Measurements from ENCODE around the gene SPEM3. TPM values are rescaled to one million over a fixed set of nuclear protein-coding genes. Genes with fewer than 3 reads are reported as not detected.

SPEM3 gene
- total and polyA plus RNA-seq, 4 donors: not detected

DNA sequence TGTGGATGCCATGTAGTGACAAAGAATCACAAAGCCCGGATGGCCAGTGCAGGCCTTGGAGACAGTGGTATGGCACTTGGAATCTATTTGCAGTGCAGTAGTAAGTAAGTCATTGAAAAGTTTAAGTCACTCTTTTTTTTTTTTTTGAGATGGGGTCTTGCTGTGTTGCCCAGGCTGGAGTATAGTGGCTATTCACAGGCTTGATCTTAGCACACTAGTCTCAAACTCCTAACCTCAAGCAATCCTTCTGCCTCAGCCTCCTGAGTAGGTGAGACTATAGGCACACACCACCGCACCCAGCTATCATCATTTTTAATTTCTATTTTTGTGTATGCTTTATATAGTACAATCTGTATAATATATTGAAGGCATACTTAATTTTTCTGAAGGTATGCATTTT is 30.0 kb upstream of the SPEM3 start:
- Histone ChIP-seq H3K27me3 (ENCODE audit: control insufficient read depth in 4 of 4, insufficient read depth in 4 of 4, low read length in 3 of 4) (no peaks in the 10 kb centered on the region), H3K36me3 (ENCODE audit: control insufficient read depth in 4 of 4, insufficient read depth in 3 of 4, low read depth in 1 of 4, low read length in 3 of 4) (no peaks in the 10 kb centered on the region), H3K9ac (ENCODE audit: low read depth in 1 of 2, low read length in 2 of 2) (no peak overlapping the region), H3K4me3 (ENCODE audit: low read depth in 1 of 3, low read length in 3 of 3) (no peak overlapping the region), H3K27ac (ENCODE audit: low read depth in 1 of 2, low read length in 2 of 2) (no peak overlapping the region), H3K4me1 (ENCODE audit: control insufficient read depth in 4 of 4, insufficient read depth in 4 of 4, low read length in 3 of 4) (peaks cover 0 to 21% (median 14%) of the 10 kb centered on the region in 4 donors), H3K9me3 (ENCODE audit: control insufficient read depth in 4 of 4, low read length in 3 of 4) (no peaks in the 10 kb centered on the region)
- TF ChIP-seq, protein P1, sequence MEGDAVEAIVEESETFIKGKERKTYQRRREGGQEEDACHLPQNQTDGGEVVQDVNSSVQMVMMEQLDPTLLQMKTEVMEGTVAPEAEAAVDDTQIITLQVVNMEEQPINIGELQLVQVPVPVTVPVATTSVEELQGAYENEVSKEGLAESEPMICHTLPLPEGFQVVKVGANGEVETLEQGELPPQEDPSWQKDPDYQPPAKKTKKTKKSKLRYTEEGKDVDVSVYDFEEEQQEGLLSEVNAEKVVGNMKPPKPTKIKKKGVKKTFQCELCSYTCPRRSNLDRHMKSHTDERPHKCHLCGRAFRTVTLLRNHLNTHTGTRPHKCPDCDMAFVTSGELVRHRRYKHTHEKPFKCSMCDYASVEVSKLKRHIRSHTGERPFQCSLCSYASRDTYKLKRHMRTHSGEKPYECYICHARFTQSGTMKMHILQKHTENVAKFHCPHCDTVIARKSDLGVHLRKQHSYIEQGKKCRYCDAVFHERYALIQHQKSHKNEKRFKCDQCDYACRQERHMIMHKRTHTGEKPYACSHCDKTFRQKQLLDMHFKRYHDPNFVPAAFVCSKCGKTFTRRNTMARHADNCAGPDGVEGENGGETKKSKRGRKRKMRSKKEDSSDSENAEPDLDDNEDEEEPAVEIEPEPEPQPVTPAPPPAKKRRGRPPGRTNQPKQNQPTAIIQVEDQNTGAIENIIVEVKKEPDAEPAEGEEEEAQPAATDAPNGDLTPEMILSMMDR (IDR thresholded peaks at IDR 0.05; ENCODE audit: low read depth, low read length, missing input control): no peak
- no peak for TF ChIP-seq EGR1 (IDR thresholded peaks at IDR 0.05; ENCODE audit: low read depth in 2 of 2)
- TF ChIP-seq RXRA (IDR thresholded peaks at IDR 0.05): no peak
- TF ChIP-seq, protein P2, sequence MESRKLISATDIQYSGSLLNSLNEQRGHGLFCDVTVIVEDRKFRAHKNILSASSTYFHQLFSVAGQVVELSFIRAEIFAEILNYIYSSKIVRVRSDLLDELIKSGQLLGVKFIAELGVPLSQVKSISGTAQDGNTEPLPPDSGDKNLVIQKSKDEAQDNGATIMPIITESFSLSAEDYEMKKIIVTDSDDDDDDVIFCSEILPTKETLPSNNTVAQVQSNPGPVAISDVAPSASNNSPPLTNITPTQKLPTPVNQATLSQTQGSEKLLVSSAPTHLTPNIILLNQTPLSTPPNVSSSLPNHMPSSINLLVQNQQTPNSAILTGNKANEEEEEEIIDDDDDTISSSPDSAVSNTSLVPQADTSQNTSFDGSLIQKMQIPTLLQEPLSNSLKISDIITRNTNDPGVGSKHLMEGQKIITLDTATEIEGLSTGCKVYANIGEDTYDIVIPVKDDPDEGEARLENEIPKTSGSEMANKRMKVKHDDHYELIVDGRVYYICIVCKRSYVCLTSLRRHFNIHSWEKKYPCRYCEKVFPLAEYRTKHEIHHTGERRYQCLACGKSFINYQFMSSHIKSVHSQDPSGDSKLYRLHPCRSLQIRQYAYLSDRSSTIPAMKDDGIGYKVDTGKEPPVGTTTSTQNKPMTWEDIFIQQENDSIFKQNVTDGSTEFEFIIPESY (IDR thresholded peaks at IDR 0.05): no peak
- no peak for TF ChIP-seq HNF4A (conservative IDR thresholded peaks at IDR 0.05)
- TF ChIP-seq SP1 (IDR thresholded peaks at IDR 0.05): no peak
- no peak for TF ChIP-seq NR2F2 (IDR thresholded peaks at IDR 0.05)
- DNase-seq (ENCODE audit: low spot score): no peak
- 88% methylated on average over 2 of the region's 2 CpGs for WGBS

DNA sequence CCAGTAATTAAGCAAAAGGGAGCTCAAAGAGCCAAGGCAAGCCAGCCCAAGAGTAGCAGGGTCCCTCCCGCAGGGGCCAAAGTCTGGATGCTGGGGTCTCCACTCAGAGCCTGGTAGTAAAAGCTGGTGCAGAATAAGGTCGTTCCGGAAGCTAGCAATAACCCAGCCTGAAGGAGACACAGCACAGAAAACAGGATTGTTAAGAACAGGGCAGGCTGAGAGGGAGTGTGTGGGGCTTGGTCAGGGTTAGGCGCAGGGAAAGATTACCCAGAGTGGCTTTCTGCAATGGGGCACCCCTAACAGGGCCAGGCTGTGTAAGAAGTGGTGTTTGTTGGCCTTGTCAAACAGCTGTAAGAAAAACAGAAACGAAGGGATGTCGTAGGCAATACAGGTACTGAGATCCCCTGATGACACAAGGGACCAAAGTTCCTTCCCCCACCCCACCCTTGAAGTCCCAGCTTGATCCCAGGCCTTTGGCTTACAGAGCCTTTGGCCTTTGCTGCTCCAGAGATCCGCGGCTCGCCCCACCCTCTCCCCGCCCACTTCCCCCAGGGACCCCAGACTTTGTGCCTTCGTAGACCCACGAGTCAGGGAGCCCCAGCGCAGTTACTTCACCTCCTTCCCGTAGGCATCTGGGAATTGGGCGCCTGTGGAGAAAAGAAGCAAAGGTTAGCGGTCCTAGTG is 25.5 kb upstream of the SPEM3 start:
- H3K9me3 ChIP-seq (ENCODE audit: control insufficient read depth in 4 of 4, low read length in 3 of 4): no peaks in the 10 kb centered on the region
- H3K4me3 ChIP-seq (ENCODE audit: low read depth in 1 of 3, low read length in 3 of 3): peak overlapping the region; percentile 50 to 91 (median 62)
- peak overlapping the region; percentile 88 to 93 for H3K27ac ChIP-seq (ENCODE audit: low read depth in 1 of 2, low read length in 2 of 2)
- peak overlapping the region; percentile 82 to 94 for H3K9ac ChIP-seq (ENCODE audit: low read depth in 1 of 2, low read length in 2 of 2)
- TF ChIP-seq, protein P2 (IDR thresholded peaks at IDR 0.05): no peak
- peak; percentile 37 to 59 for TF ChIP-seq RXRA (IDR thresholded peaks at IDR 0.05)
- no peak for TF ChIP-seq FOXA2 (IDR thresholded peaks at IDR 0.05)
- TF ChIP-seq, protein P3, sequence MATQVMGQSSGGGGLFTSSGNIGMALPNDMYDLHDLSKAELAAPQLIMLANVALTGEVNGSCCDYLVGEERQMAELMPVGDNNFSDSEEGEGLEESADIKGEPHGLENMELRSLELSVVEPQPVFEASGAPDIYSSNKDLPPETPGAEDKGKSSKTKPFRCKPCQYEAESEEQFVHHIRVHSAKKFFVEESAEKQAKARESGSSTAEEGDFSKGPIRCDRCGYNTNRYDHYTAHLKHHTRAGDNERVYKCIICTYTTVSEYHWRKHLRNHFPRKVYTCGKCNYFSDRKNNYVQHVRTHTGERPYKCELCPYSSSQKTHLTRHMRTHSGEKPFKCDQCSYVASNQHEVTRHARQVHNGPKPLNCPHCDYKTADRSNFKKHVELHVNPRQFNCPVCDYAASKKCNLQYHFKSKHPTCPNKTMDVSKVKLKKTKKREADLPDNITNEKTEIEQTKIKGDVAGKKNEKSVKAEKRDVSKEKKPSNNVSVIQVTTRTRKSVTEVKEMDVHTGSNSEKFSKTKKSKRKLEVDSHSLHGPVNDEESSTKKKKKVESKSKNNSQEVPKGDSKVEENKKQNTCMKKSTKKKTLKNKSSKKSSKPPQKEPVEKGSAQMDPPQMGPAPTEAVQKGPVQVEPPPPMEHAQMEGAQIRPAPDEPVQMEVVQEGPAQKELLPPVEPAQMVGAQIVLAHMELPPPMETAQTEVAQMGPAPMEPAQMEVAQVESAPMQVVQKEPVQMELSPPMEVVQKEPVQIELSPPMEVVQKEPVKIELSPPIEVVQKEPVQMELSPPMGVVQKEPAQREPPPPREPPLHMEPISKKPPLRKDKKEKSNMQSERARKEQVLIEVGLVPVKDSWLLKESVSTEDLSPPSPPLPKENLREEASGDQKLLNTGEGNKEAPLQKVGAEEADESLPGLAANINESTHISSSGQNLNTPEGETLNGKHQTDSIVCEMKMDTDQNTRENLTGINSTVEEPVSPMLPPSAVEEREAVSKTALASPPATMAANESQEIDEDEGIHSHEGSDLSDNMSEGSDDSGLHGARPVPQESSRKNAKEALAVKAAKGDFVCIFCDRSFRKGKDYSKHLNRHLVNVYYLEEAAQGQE (IDR thresholded peaks at IDR 0.05): no peak
- TF ChIP-seq, protein P4, sequence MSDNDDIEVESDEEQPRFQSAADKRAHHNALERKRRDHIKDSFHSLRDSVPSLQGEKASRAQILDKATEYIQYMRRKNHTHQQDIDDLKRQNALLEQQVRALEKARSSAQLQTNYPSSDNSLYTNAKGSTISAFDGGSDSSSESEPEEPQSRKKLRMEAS (IDR thresholded peaks at IDR 0.05): no peak
- TF ChIP-seq JUND (IDR thresholded peaks at IDR 0.05): no peak
- no peak for TF ChIP-seq TAF1 (conservative IDR thresholded peaks at IDR 0.05)
- TF ChIP-seq, protein P5, sequence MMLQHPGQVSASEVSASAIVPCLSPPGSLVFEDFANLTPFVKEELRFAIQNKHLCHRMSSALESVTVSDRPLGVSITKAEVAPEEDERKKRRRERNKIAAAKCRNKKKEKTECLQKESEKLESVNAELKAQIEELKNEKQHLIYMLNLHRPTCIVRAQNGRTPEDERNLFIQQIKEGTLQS (IDR thresholded peaks at IDR 0.05): no peak
- peak; percentile 64 to 70 for TF ChIP-seq HNF4A (conservative IDR thresholded peaks at IDR 0.05)
- no peak for TF ChIP-seq FOXA1 (IDR thresholded peaks at IDR 0.05)
- TF ChIP-seq RAD21 (IDR thresholded peaks at IDR 0.05): no peak
- TF ChIP-seq NR2F2 (IDR thresholded peaks at IDR 0.05): no peak
- TF ChIP-seq HNF4G (IDR thresholded peaks at IDR 0.05): peak; percentile 24
- TF ChIP-seq, protein P1 (IDR thresholded peaks at IDR 0.05; ENCODE audit: low read depth, low read length, missing input control): no peak
- no peak for TF ChIP-seq SP1 (IDR thresholded peaks at IDR 0.05)
- no peak for TF ChIP-seq EGR1 (IDR thresholded peaks at IDR 0.05; ENCODE audit: low read depth in 2 of 2)
- no peak for TF ChIP-seq GABPA (IDR thresholded peaks at IDR 0.05 in 1 of 2, conservative IDR thresholded peaks at IDR 0.05 in 1 of 2)
- TF ChIP-seq YY1 (IDR thresholded peaks at IDR 0.05): no peak
- DNase-seq (ENCODE audit: low spot score): peak; percentile 75
- no peaks in the 10 kb centered on the region for H3K27me3 ChIP-seq (ENCODE audit: control insufficient read depth in 4 of 4, insufficient read depth in 4 of 4, low read length in 3 of 4)
- peaks cover 4 to 8% (median 7%) of the 10 kb centered on the region in 4 donors for H3K4me1 ChIP-seq (ENCODE audit: control insufficient read depth in 4 of 4, insufficient read depth in 4 of 4, low read length in 3 of 4)
- H3K36me3 ChIP-seq (ENCODE audit: control insufficient read depth in 4 of 4, insufficient read depth in 3 of 4, low read depth in 1 of 4, low read length in 3 of 4): no peaks in the 10 kb centered on the region
- 8% methylated on average over 16 of the region's 16 CpGs for WGBS
